ENCODE results near the gene FOXL1.

The FOXL1 gene

GRCh38 chr16:86532526-86532815, 45.9 kb upstream of the FOXL1 start:
- no peaks in the 10 kb centered on the region for H3K4me1 ChIP-seq (ENCODE audit: control insufficient read depth, insufficient read depth, low read length)
- H3K36me3 ChIP-seq (ENCODE audit: control insufficient read depth in 2 of 2, insufficient read depth in 1 of 2, low read length in 2 of 2) = peaks cover 3 to 28% of the 10 kb centered on the region in 2 experiments
- POLR2A ChIA-PET = no interaction called here
- no peak overlapping the region for H3K4me3 ChIP-seq (ENCODE audit: low read depth, low read length)
- CTCF ChIA-PET = interaction anchor here (0.6 kb wide), 1 partner anchor 1236 kb away, joined by 3 read pairs; no protein-coding TSS in a partner anchor
- H3K9me3 ChIP-seq (ENCODE audit: control insufficient read depth, insufficient read depth, low read depth, low read length) = no peaks in the 10 kb centered on the region
- TF ChIP-seq ZNF555 (tag by site-specific recombination; conservative IDR thresholded peaks at IDR 0.05) = no peak
- no peak for TF ChIP-seq ZNF132 (tag by site-specific recombination; IDR thresholded peaks at IDR 0.05; ENCODE audit: borderline replicate concordance)
- no peak for TF ChIP-seq ZFP3 (tag by site-specific recombination; IDR thresholded peaks at IDR 0.05; ENCODE audit: low read depth)
- TF ChIP-seq TSHZ1 (tag by site-specific recombination; IDR thresholded peaks at IDR 0.05; ENCODE audit: borderline replicate concordance) = no peak
- H3K27ac ChIP-seq (ENCODE audit: extremely low read depth, low read depth, low read length) = no peak overlapping the region

- Histone ChIP-seq H3K27ac (ENCODE audit: extremely low read depth, low read depth, low read length) (no peak overlapping the region), H3K36me3 (ENCODE audit: control insufficient read depth in 2 of 2, insufficient read depth in 1 of 2, low read length in 2 of 2) (peaks cover 5 to 34% of the 10 kb centered on the region in 2 experiments), H3K9me3 (ENCODE audit: control insufficient read depth, insufficient read depth, low read depth, low read length) (no peaks in the 10 kb centered on the region), H3K4me3 (ENCODE audit: low read depth, low read length) (no peak overlapping the region), H3K4me1 (ENCODE audit: control insufficient read depth, insufficient read depth, low read length) (no peaks in the 10 kb centered on the region)
- TF ChIP-seq ZNF571 (tag by site-specific recombination; IDR thresholded peaks at IDR 0.05) (no peak), ZNF785 (tag by site-specific recombination; IDR thresholded peaks at IDR 0.05) (no peak), ZFP37 (tag by site-specific recombination; IDR thresholded peaks at IDR 0.05) (no peak), GLI4 (tag by site-specific recombination; IDR thresholded peaks at IDR 0.05) (no peak), OSR2 (tag by site-specific recombination; IDR thresholded peaks at IDR 0.05) (no peak), ZNF704 (tag by site-specific recombination; IDR thresholded peaks at IDR 0.05) (no peak), BCL11B (tag by site-specific recombination; IDR thresholded peaks at IDR 0.05; ENCODE audit: low read depth) (no peak), ZBTB1 (tag by site-specific recombination; IDR thresholded peaks at IDR 0.05) (no peak), ZEB2 (tag by site-specific recombination; IDR thresholded peaks at IDR 0.05) (no peak), ZNF654 (tag by site-specific recombination; IDR thresholded peaks at IDR 0.05; ENCODE audit: low read depth) (no peak)
- ChIA-PET CTCF (interaction anchor here (0.6 to 0.7 kb wide), 2 partner anchors 120 to 1236 kb away, joined by 3 read pairs; no protein-coding TSS in a partner anchor), POLR2A (no interaction called here)
Observed at GRCh38 chr16:86533076-86533475, 45.3 kb upstream of the FOXL1 start.

- no peak for TF ChIP-seq ZNF513 (tag by site-specific recombination; IDR thresholded peaks at IDR 0.05)
- no peak for TF ChIP-seq ZNF423 (tag by site-specific recombination; IDR thresholded peaks at IDR 0.05)
- TF ChIP-seq ZNF112 (tag by site-specific recombination; IDR thresholded peaks at IDR 0.05) = no peak
- no peak for TF ChIP-seq TRIM28 (IDR thresholded peaks at IDR 0.05; ENCODE audit: borderline replicate concordance, low read length)
- TF ChIP-seq ZNF621 (tag by site-specific recombination; IDR thresholded peaks at IDR 0.05) = no peak
- no peak for TF ChIP-seq ZBTB17 (tag by site-specific recombination; IDR thresholded peaks at IDR 0.05)
- no peak for TF ChIP-seq REPIN1 (tag by site-specific recombination; IDR thresholded peaks at IDR 0.05; ENCODE audit: low read depth)
- TF ChIP-seq ZNF664 (tag by site-specific recombination; IDR thresholded peaks at IDR 0.05) = no peak
- TF ChIP-seq ZNF140 (tag by site-specific recombination; IDR thresholded peaks at IDR 0.05) = no peak
- no peak for TF ChIP-seq ZNF660 (tag by site-specific recombination; IDR thresholded peaks at IDR 0.05)
- CTCF ChIA-PET = interaction anchor here (0.6 to 0.7 kb wide), 2 partner anchors 39 to 121 kb away, joined by 3 read pairs; no protein-coding TSS in a partner anchor
- Histone ChIP-seq H3K9me3 (ENCODE audit: control insufficient read depth, insufficient read depth, low read depth, low read length) (no peaks in the 10 kb centered on the region), H3K36me3 (ENCODE audit: control insufficient read depth in 2 of 2, insufficient read depth in 1 of 2, low read length in 2 of 2) (peaks cover 5 to 42% of the 10 kb centered on the region in 2 experiments), H3K4me1 (ENCODE audit: control insufficient read depth, insufficient read depth, low read length) (no peaks in the 10 kb centered on the region), H3K4me3 (ENCODE audit: low read depth, low read length) (no peak overlapping the region), H3K27ac (ENCODE audit: extremely low read depth, low read depth, low read length) (no peak overlapping the region)
- POLR2A ChIA-PET = no interaction called here
Observed at GRCh38 chr16:86533767-86534351, 44.5 kb upstream of the FOXL1 start.

Data from HEK293 (cell line).